HEK293 (cell line): ENCODE measurements around the gene DCST1.

Experiments
- BCL11A ChIP-seq: fragments of 450-650 bp; formaldehyde crosslinking; IDR thresholded peaks from 2 replicates; pipeline ENCODE4 v1.5.1; 2016; ENCODE audit warnings: low read depth, missing biosample characterization, missing genetic modification characterization
- CTCF ChIP-seq: fragments of 450-650 bp; formaldehyde crosslinking; IDR thresholded peaks from 2 replicates; pipeline ENCODE4 v1.5.1; 2016; ENCODE audit warnings: missing biosample characterization, missing genetic modification characterization
- KLF10 ChIP-seq: fragments of 450-650 bp; IDR thresholded peaks from 2 replicates; pipeline ENCODE4 v1.5.1; 2018; ENCODE audit warnings: missing biosample characterization, mild to moderate bottlenecking, missing genetic modification characterization
- PBX3 ChIP-seq: sonication (generic); formaldehyde crosslinking; IDR thresholded peaks from 2 replicates; pipeline ENCODE4 v1.8.1; 2022; ENCODE audit warnings: mild to moderate bottlenecking, moderate library complexity, missing genetic modification reagents
- YY1 ChIP-seq: fragments of 450-650 bp; formaldehyde crosslinking; IDR thresholded peaks from 2 replicates; pipeline ENCODE4 v1.5.1; 2018; ENCODE audit warnings: missing biosample characterization, missing genetic modification characterization
- ZBTB49 ChIP-seq: fragments of 450-650 bp; formaldehyde crosslinking; IDR thresholded peaks from 2 replicates; pipeline ENCODE4 v1.5.1; 2016; ENCODE audit warnings: missing biosample characterization, missing genetic modification characterization, low read depth
- ZNF24 ChIP-seq: fragments of 450-650 bp; formaldehyde crosslinking; IDR thresholded peaks from 2 replicates; pipeline ENCODE4 v1.5.1; 2016; ENCODE audit warnings: missing biosample characterization, missing genetic modification characterization
- ZNF510 ChIP-seq: fragments of 450-650 bp; formaldehyde crosslinking; IDR thresholded peaks from 2 replicates; pipeline ENCODE4 v1.5.1; 2018; ENCODE audit warnings: mild to moderate bottlenecking, missing genetic modification characterization, missing biosample characterization; ENCODE audit not compliant: insufficient replicate concordance
- ZNF664 ChIP-seq: fragments of 450-650 bp; formaldehyde crosslinking; IDR thresholded peaks from 2 replicates; pipeline ENCODE4 v1.5.1; 2016; ENCODE audit warnings: missing biosample characterization, missing genetic modification characterization
- ZNF670 ChIP-seq: fragments of 450-650 bp; formaldehyde crosslinking; IDR thresholded peaks from 2 replicates; pipeline ENCODE4 v1.5.1; 2016; ENCODE audit warnings: missing biosample characterization, missing genetic modification characterization, low read depth

GRCh38 chr1:155093911-155094621 lies 60.4 kb downstream of the DCST1 start:
- TF ChIP-seq CTCF (peak; percentile 88), ZNF664 (tag by site-specific recombination) (no peak), ZNF510 (tag by site-specific recombination) (no peak), ZBTB49 (no peak), KLF10 (tag by site-specific recombination) (peak; percentile 65; the same call in 1 of the 2 replicates), ZNF670 (tag by site-specific recombination) (no peak), ZNF24 (tag by site-specific recombination) (0 out of 2 replicates have a peak, but pooled peaks have one; percentile 26), YY1 (tag by site-specific recombination) (no peak), BCL11A (tag by site-specific recombination) (no peak), PBX3 (CRISPR knock-in tag) (no peak)
